HCT116 (cell line): ENCODE measurements around the gene ERBB3. TPM values are rescaled to one million over a fixed set of nuclear protein-coding genes. Genes with fewer than 3 reads are reported as not detected.

ENCODE experiments used
- ATAC-seq: fragments of 200-7000 bp; cut with Tn5 transposase; 2 replicates; pipeline ENCODE4 v1.9.1; 2020; ENCODE audit warnings: mild to moderate bottlenecking, moderate library complexity
- BruUV-seq: library from RNA; stranded (reverse); fragments of 400-500 nt; replicated peaks from 2 replicates; lab custom pipeline; 2021; lab: Mats Ljungman, UMichigan
- CTCF ChIA-PET: fragments of 300-600 bp; sonication (Branson Sonifier 250); formaldehyde crosslinking; loops from one replicate; lab custom pipeline; 2021; ENCODE audit warnings: antibody characterized with exemption; lab: Charles Lee
- POLR2A ChIA-PET: fragments of 300-600, 350-600 bp; sonication (Branson Sonifier 250); formaldehyde crosslinking; loops from one replicate; lab custom pipeline; 2021; ENCODE audit warnings: antibody characterized with exemption; lab: Charles Lee
- RAD21 ChIA-PET, 2 experiments: fragments of 300-600 bp; sonication (Branson Sonifier 250); formaldehyde crosslinking; loops; one replicate each; lab custom pipeline; 2023; ENCODE audit warnings: low total read pairs in 2 of 2; ENCODE audit not compliant: uncharacterized antibody in 2 of 2, unreplicated experiment in 2 of 2, low non-redundant PET in 1 of 2; lab: Charles Lee
- DNase-seq: peaks from one replicate; pipeline ENCODE4 v3.0.0-alpha.2; 2010; ENCODE audit warnings: low read depth, low spot score
- H2AFZ ChIP-seq: fragments of 200-600 bp; shearing (Covaris generic), sonication (generic); 2 replicates; pipeline ENCODE4 v1.6.1; 2017; ENCODE audit warnings: low read depth, mixed run types, mixed read lengths, antibody characterized with exemption, low read length; ENCODE audit not compliant: poor library complexity, severe bottlenecking
- H3K27ac ChIP-seq: 2 replicates; pipeline ENCODE4 v1.5.1; 2012; ENCODE audit warnings: low read depth, low read length
- H3K27me3 ChIP-seq: fragments of 200-600 bp; sonication (generic); 2 replicates; pipeline ENCODE4 v1.6.1; 2016; ENCODE audit warnings: mixed run types, low read length, mixed read lengths; ENCODE audit not compliant: insufficient read depth
- H3K36me3 ChIP-seq, 2 experiments: fragments of 200-500 bp in 1 of 2; fragments of 200-600 bp in 1 of 2; sonication (Bioruptor generic) in 1 of 2; sonication (generic) in 1 of 2; 2 replicates each; pipeline versions ENCODE4 v1.5.1 to v1.6.1; 2014 to 2016; ENCODE audit warnings: low read length in 2 of 2, inconsistent platforms in 1 of 2, mixed read lengths in 1 of 2, mixed run types in 1 of 2; ENCODE audit not compliant: insufficient read depth in 2 of 2, control insufficient read depth in 1 of 2
- H3K4me1 ChIP-seq, 2 experiments: fragments of 200-600 bp in 1 of 2; sonication (generic) in 1 of 2; 2 replicates each; pipeline versions ENCODE4 v1.5.1 to v1.6.1; 2012 to 2017; ENCODE audit warnings: low read length in 2 of 2, inconsistent platforms in 1 of 2, mild to moderate bottlenecking in 1 of 2, mixed read lengths in 1 of 2, mixed run types in 1 of 2, moderate library complexity in 1 of 2; ENCODE audit not compliant: insufficient read depth in 2 of 2, control insufficient read depth in 1 of 2
- H3K4me2 ChIP-seq: fragments of 200-600 bp; sonication (generic); 2 replicates; pipeline ENCODE4 v1.6.1; 2017; ENCODE audit warnings: mixed run types, low read length, mixed read lengths
- H3K4me3 ChIP-seq, 2 experiments: fragments of 200-600 bp in 1 of 2; sonication (generic) in 1 of 2; replicated peaks in 1 of 2; 2 replicates each; pipeline ENCODE4 v1.5.1; 2011 to 2016; ENCODE audit warnings: low read length in 2 of 2, control low read depth in 1 of 2, low read depth in 1 of 2, mild to moderate bottlenecking in 1 of 2, mixed read lengths in 1 of 2, mixed run types in 1 of 2
- H3K79me2 ChIP-seq: fragments of 200-600 bp; sonication (generic); 2 replicates; pipeline ENCODE4 v1.6.1; 2017; ENCODE audit warnings: mild to moderate bottlenecking, mixed run types, low read length, moderate library complexity, mixed read lengths; ENCODE audit not compliant: insufficient read depth
- H3K9ac ChIP-seq: fragments of 200-600 bp; sonication (generic); 2 replicates; pipeline ENCODE4 v1.6.1; 2016; ENCODE audit warnings: low read length, mixed read lengths
- H3K9me2 ChIP-seq: fragments of 200-600 bp; sonication (generic), shearing (Covaris generic); 2 replicates; pipeline ENCODE4 v1.6.1; 2017; ENCODE audit warnings: mixed run types, mild to moderate bottlenecking, moderate library complexity; ENCODE audit not compliant: insufficient read depth
- H3K9me3 ChIP-seq, 2 experiments: fragments of 200-500 bp in 1 of 2; fragments of 200-600 bp in 1 of 2; sonication (Bioruptor generic) in 1 of 2; sonication (generic) in 1 of 2; 2 replicates each; pipeline ENCODE4 v1.6.1; 2014 to 2017; ENCODE audit warnings: low read length in 2 of 2, mixed read lengths in 2 of 2, inconsistent platforms in 1 of 2, low read depth in 1 of 2, mild to moderate bottlenecking in 1 of 2, mixed run types in 1 of 2, moderate library complexity in 1 of 2; ENCODE audit not compliant: control insufficient read depth in 1 of 2, insufficient read depth in 1 of 2
- H4K20me1 ChIP-seq: fragments of 200-600 bp; sonication (generic), shearing (Covaris generic); 2 replicates; pipeline ENCODE4 v1.6.1; 2017; ENCODE audit warnings: mixed run types, mild to moderate bottlenecking, moderate library complexity; ENCODE audit not compliant: insufficient read depth
- POLR2A ChIP-seq: IDR thresholded peaks from 2 replicates; pipeline ENCODE4 v1.7.0; 2011; ENCODE audit warnings: borderline replicate concordance; ENCODE audit not compliant: insufficient read depth, insufficient read length; ENCODE audit errors: extremely low read depth
- POLR2AphosphoS5 ChIP-seq: IDR thresholded peaks from 2 replicates; pipeline ENCODE4 v1.6.1; 2011; ENCODE audit warnings: mild to moderate bottlenecking, low read depth, low read length, moderate library complexity
- REST ChIP-seq: IDR thresholded peaks from 2 replicates; pipeline ENCODE4 v1.6.1; 2012; ENCODE audit warnings: low read depth
- ZBTB33 ChIP-seq: IDR thresholded peaks from 2 replicates; pipeline ENCODE4 v1.6.1; 2011; ENCODE audit warnings: mild to moderate bottlenecking, low read length, moderate library complexity; ENCODE audit not compliant: insufficient replicate concordance; ENCODE audit errors: extremely low read depth
- ZNF274 ChIP-seq: fragments of 200-500 bp; sonication (Bioruptor generic); IDR thresholded peaks from 2 replicates; pipeline ENCODE4 v1.6.1; 2014; ENCODE audit warnings: mild to moderate bottlenecking, low read depth, low read length, inconsistent platforms
- intact Hi-C: fragments of 100-400 bp; cut with micrococcal nuclease; formaldehyde crosslinking; loops from 2 replicates; pipeline ENCODE4 v1.10.0; 2022
- total RNA-seq: library from RNA; stranded (reverse); gene quantifications from one replicate; pipeline ENCODE4 v1.2.1, GENCODE V29; 2021; ENCODE audit not compliant: unreplicated experiment

The ERBB3 gene
- total RNA-seq, 1 experiment from 2014 or later = 39.7 TPM

GRCh38 chr12:56053407-56053893 lies 26.5 kb upstream of the ERBB3 start:
- Histone ChIP-seq H3K9me3 (no peaks in the 10 kb centered on the region), H3K9me2 (no peaks in the 10 kb centered on the region), H3K4me2 (peak overlapping the region; percentile 27; the same call in 1 of the 2 replicates), H3K36me3 (no peaks in the 10 kb centered on the region), H4K20me1 (no peaks in the 10 kb centered on the region), H3K27ac (no peak overlapping the region), H2AFZ (no peak overlapping the region), H3K27me3 (no peaks in the 10 kb centered on the region), H3K79me2 (no peaks in the 10 kb centered on the region), H3K4me3 (no peak overlapping the region), H3K4me1 (peaks cover 15 to 31% of the 10 kb centered on the region in 2 experiments), H3K9ac (no peak overlapping the region)
- intact Hi-C loops = no loop called here
- no peak for ATAC-seq
- TF ChIP-seq POLR2A (no peak), ZBTB33 (no peak), POLR2AphosphoS5 (no peak), REST (no peak), ZNF274 (no peak)
- ChIA-PET RAD21 (no interaction called here), CTCF (no interaction called here), POLR2A (interaction anchor here (1.0 to 2.0 kb wide), 2 partner anchors 52 to 63 kb away, joined by 3 to 6 read pairs; partner anchors contain the start of gene RPL41)
- DNase-seq = no peak
- no TSS peak for BruUV-seq
